HAP-1 (cell line): ENCODE measurements around the gene HMGB3.

Source experiments
- DNase-seq, 2 experiments: peaks; one replicate each; pipeline ENCODE4 v3.0.0-alpha.2; 2016 to 2020; ENCODE audit warnings: low spot score in 2 of 2
- H3K27me3 ChIP-seq: fragments of 250-450 bp; sonication (Bioruptor Pico); 2 replicates; pipeline ENCODE4 v1.5.1; 2020; ENCODE audit warnings: low read depth, mild to moderate bottlenecking, moderate library complexity
- H3K36me3 ChIP-seq: fragments of 250-450 bp; sonication (Bioruptor Pico); replicated peaks from 2 replicates; pipeline ENCODE4 v1.5.1; 2020; ENCODE audit warnings: mild to moderate bottlenecking
- H3K4me1 ChIP-seq: fragments of 250-450 bp; sonication (Bioruptor Pico); 2 replicates; pipeline ENCODE4 v1.5.1; 2020; ENCODE audit warnings: mild to moderate bottlenecking
- H3K4me3 ChIP-seq: fragments of 250-450 bp; sonication (Bioruptor Pico); 2 replicates; pipeline ENCODE4 v1.5.1; 2020; ENCODE audit warnings: mild to moderate bottlenecking, moderate library complexity
- H3K9me3 ChIP-seq: fragments of 250-450 bp; sonication (Bioruptor Pico); 2 replicates; pipeline ENCODE4 v1.5.1; 2020; ENCODE audit warnings: mild to moderate bottlenecking, moderate library complexity
- in situ Hi-C: fragments of 300-500 bp; cut with MboI; formaldehyde crosslinking; loops from 3 replicates; pipeline ENCODE4 v1.14.3; 2020; ENCODE audit warnings: low sequenced_read_pairs, inconsistent platforms, mixed read lengths

Gene HMGB3

GRCh38 chrX:150982788-150983520 lies at the start of gene HMGB3:
Gene HMGB3 (plus strand): TSS chrX:150983335. CDS start chrX:150985600, 2,265 bp downstream.
- Histone ChIP-seq H3K36me3 (peaks cover 25% of the 10 kb centered on the region), H3K4me1 (peaks cover 6% of the 10 kb centered on the region; the same call in 1 of the 2 replicates), H3K27me3 (no peaks in the 10 kb centered on the region), H3K9me3 (no peaks in the 10 kb centered on the region), H3K4me3 (peak within 1 kb of the TSS; percentile 55)
- peak; percentile 98 to 99 for DNase-seq
- in situ Hi-C loops = loop anchor here (5.0 kb wide), 1 partner anchor 81 kb away; no protein-coding TSS in a partner anchor

GRCh38 chrX:150933945-150934350 lies 49.2 kb upstream of the HMGB3 start:
- in situ Hi-C loops = no loop called here
- H3K27me3 ChIP-seq = no peaks in the 10 kb centered on the region
- H3K9me3 ChIP-seq = no peaks in the 10 kb centered on the region; the same call in 1 of the 2 replicates
- H3K4me1 ChIP-seq = peaks cover 14% of the 10 kb centered on the region
- DNase-seq = peak in 1 of 2 experiments; percentile 27
- H3K4me3 ChIP-seq = no peak overlapping the region
- no peaks in the 10 kb centered on the region for H3K36me3 ChIP-seq

GRCh38 chrX:150934453-150934852 lies 48.7 kb upstream of the HMGB3 start:
- H3K9me3 ChIP-seq = no peaks in the 10 kb centered on the region; the same call in 1 of the 2 replicates
- H3K4me3 ChIP-seq = no peak overlapping the region
- in situ Hi-C loops = no loop called here
- H3K4me1 ChIP-seq = peaks cover 14% of the 10 kb centered on the region
- DNase-seq = peak in 1 of 2 experiments; percentile 14
- H3K36me3 ChIP-seq = no peaks in the 10 kb centered on the region
- no peaks in the 10 kb centered on the region for H3K27me3 ChIP-seq

GRCh38 chrX:150935467-150935866 lies 47.7 kb upstream of the HMGB3 start:
- Histone ChIP-seq H3K4me3 (no peak overlapping the region), H3K36me3 (no peaks in the 10 kb centered on the region), H3K27me3 (no peaks in the 10 kb centered on the region), H3K4me1 (peaks cover 14% of the 10 kb centered on the region), H3K9me3 (no peaks in the 10 kb centered on the region; the same call in 1 of the 2 replicates)
- no peak for DNase-seq
- in situ Hi-C loops = no loop called here

GRCh38 chrX:150936556-150936955 lies 46.6 kb upstream of the HMGB3 start:
- in situ Hi-C loops = no loop called here
- no peak for DNase-seq
- no peaks in the 10 kb centered on the region; the same call in 1 of the 2 replicates for H3K9me3 ChIP-seq
- peaks cover 14% of the 10 kb centered on the region for H3K4me1 ChIP-seq
- H3K4me3 ChIP-seq = no peak overlapping the region
- H3K27me3 ChIP-seq = no peaks in the 10 kb centered on the region
- no peaks in the 10 kb centered on the region for H3K36me3 ChIP-seq

GRCh38 chrX:150940844-150941495 lies 42.2 kb upstream of the HMGB3 start:
- H3K4me1 ChIP-seq = no peaks in the 10 kb centered on the region
- H3K27me3 ChIP-seq = no peaks in the 10 kb centered on the region
- H3K4me3 ChIP-seq = no peak overlapping the region
- no peak for DNase-seq
- in situ Hi-C loops = no loop called here
- H3K9me3 ChIP-seq = no peaks in the 10 kb centered on the region; the same call in 1 of the 2 replicates
- H3K36me3 ChIP-seq = no peaks in the 10 kb centered on the region

- in situ Hi-C loops = no loop called here
- Histone ChIP-seq H3K27me3 (no peaks in the 10 kb centered on the region), H3K9me3 (no peaks in the 10 kb centered on the region; the same call in 1 of the 2 replicates), H3K4me3 (no peak overlapping the region), H3K4me1 (no peaks in the 10 kb centered on the region), H3K36me3 (no peaks in the 10 kb centered on the region)
- no peak for DNase-seq
Measured at GRCh38 chrX:150941580-150941979, 41.6 kb upstream of the HMGB3 start.

- Histone ChIP-seq H3K4me1 (no peaks in the 10 kb centered on the region), H3K36me3 (no peaks in the 10 kb centered on the region), H3K9me3 (no peaks in the 10 kb centered on the region), H3K27me3 (no peaks in the 10 kb centered on the region; the same call in 1 of the 2 replicates), H3K4me3 (no peak overlapping the region)
- DNase-seq = no peak
- in situ Hi-C loops = no loop called here
Measured at GRCh38 chrX:150942942-150943594, 40.1 kb upstream of the HMGB3 start.

GRCh38 chrX:150944233-150944632 lies 38.9 kb upstream of the HMGB3 start:
- H3K4me1 ChIP-seq = no peaks in the 10 kb centered on the region
- DNase-seq = no peak
- no peaks in the 10 kb centered on the region for H3K36me3 ChIP-seq
- in situ Hi-C loops = no loop called here
- H3K9me3 ChIP-seq = no peaks in the 10 kb centered on the region
- H3K27me3 ChIP-seq = no peaks in the 10 kb centered on the region; the same call in 1 of the 2 replicates
- H3K4me3 ChIP-seq = no peak overlapping the region

- DNase-seq = no peak
- Histone ChIP-seq H3K4me1 (no peaks in the 10 kb centered on the region), H3K4me3 (no peak overlapping the region), H3K27me3 (no peaks in the 10 kb centered on the region), H3K9me3 (no peaks in the 10 kb centered on the region), H3K36me3 (no peaks in the 10 kb centered on the region)
- in situ Hi-C loops = no loop called here
Measured at GRCh38 chrX:150954951-150955350, 28.2 kb upstream of the HMGB3 start.

GRCh38 chrX:150955590-150955989 lies 27.5 kb upstream of the HMGB3 start:
- DNase-seq = no peak
- in situ Hi-C loops = no loop called here
- no peaks in the 10 kb centered on the region for H3K9me3 ChIP-seq
- no peak overlapping the region for H3K4me3 ChIP-seq
- no peaks in the 10 kb centered on the region for H3K27me3 ChIP-seq
- H3K4me1 ChIP-seq = no peaks in the 10 kb centered on the region
- H3K36me3 ChIP-seq = no peaks in the 10 kb centered on the region

GRCh38 chrX:150958177-150958576 lies 25.0 kb upstream of the HMGB3 start:
- no peaks in the 10 kb centered on the region for H3K27me3 ChIP-seq
- DNase-seq = no peak
- no peak overlapping the region for H3K4me3 ChIP-seq
- H3K36me3 ChIP-seq = no peaks in the 10 kb centered on the region
- H3K4me1 ChIP-seq = no peaks in the 10 kb centered on the region
- H3K9me3 ChIP-seq = no peaks in the 10 kb centered on the region
- in situ Hi-C loops = no loop called here

GRCh38 chrX:150959557-150959956 lies 23.6 kb upstream of the HMGB3 start:
- no peak for DNase-seq
- Histone ChIP-seq H3K27me3 (no peaks in the 10 kb centered on the region), H3K9me3 (no peaks in the 10 kb centered on the region), H3K4me1 (no peaks in the 10 kb centered on the region), H3K4me3 (no peak overlapping the region), H3K36me3 (no peaks in the 10 kb centered on the region)
- in situ Hi-C loops = no loop called here

GRCh38 chrX:150961631-150962030 lies 21.5 kb upstream of the HMGB3 start:
- in situ Hi-C loops = no loop called here
- Histone ChIP-seq H3K9me3 (no peaks in the 10 kb centered on the region), H3K4me3 (no peak overlapping the region)

More at GRCh38 chrX:150961631-150962030, 21.5 kb upstream of the HMGB3 start:
- no peaks in the 10 kb centered on the region for H3K4me1 ChIP-seq
- no peak for DNase-seq
- H3K36me3 ChIP-seq = no peaks in the 10 kb centered on the region
- no peaks in the 10 kb centered on the region for H3K27me3 ChIP-seq
